ENCODE results near the gene DLG2.
"Not testable (repeated sequence)": the region's sequence is repeated elsewhere in the genome, so short reads cannot be mapped to it uniquely, and the experiment has no call there.

Gene DLG2

DNA sequence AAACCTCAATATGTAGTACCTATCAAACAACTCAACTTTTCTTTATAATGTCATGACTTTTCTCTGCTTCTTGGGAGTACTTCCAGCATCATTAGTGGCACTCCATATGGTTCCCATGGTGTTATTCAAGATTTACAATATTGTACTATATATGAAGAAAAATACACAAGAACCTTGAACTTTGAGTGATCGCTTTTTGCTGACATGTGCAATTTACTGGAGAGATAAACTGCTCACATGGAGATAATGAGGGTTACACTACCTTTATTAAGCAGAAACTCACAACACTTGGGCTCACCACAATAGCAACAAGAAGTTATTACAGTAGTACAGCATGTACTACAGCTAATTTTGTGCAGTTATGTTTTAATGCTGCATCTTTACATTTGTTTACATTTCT is 388.2 kb downstream of the DLG2 start:
- Histone ChIP-seq H3K4me1 (ENCODE audit: control insufficient read depth, insufficient read depth, low read length) (no peaks in the 10 kb centered on the region), H3K4me3 (ENCODE audit: low read depth, low read length) (no peak overlapping the region)

DNA sequence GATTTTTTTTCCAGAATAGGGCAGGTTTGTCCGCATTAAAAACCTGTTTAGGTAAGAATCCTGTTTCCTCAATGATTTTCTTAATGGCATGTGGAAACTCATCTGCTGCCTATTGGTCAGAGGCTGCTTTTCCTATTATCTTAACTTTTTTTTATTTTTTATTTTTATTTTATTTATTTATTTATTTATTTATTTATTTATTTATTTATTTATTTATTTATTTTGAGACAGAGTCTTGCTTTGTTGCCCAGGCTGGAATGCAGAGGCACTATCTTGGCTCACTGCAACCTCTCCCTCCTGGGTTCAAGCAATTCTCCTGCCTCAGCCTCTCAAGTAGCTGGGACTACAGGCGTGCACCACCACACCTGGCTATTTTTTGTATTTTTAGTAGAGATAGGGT is 389.1 kb downstream of the DLG2 start:
- not testable (repeated sequence) for H3K9ac ChIP-seq (ENCODE audit: low read depth, low read length); H3K9me3 ChIP-seq (ENCODE audit: control insufficient read depth, insufficient read depth, low read length); H3K4me1 ChIP-seq (ENCODE audit: control insufficient read depth, insufficient read depth, low read length); H3K27me3 ChIP-seq (ENCODE audit: control insufficient read depth, insufficient read depth, low read length); H3K4me3 ChIP-seq (ENCODE audit: low read depth, low read length); H3K36me3 ChIP-seq (ENCODE audit: control insufficient read depth, insufficient read depth, low read length)

More for the DNA sequence above, 388.2 kb downstream of the DLG2 start:
- Histone ChIP-seq H3K27me3 (ENCODE audit: control insufficient read depth, insufficient read depth, low read length) (no peaks in the 10 kb centered on the region), H3K9ac (ENCODE audit: low read depth, low read length) (no peak overlapping the region), H3K9me3 (ENCODE audit: control insufficient read depth, insufficient read depth, low read length) (no peaks in the 10 kb centered on the region), H3K36me3 (ENCODE audit: control insufficient read depth, insufficient read depth, low read length) (no peaks in the 10 kb centered on the region)

- H3K27me3 ChIP-seq (ENCODE audit: control insufficient read depth, insufficient read depth, low read length), result no peaks in the 10 kb centered on the region
- no peak overlapping the region for H3K9ac ChIP-seq (ENCODE audit: low read depth, low read length)
- H3K4me1 ChIP-seq (ENCODE audit: control insufficient read depth, insufficient read depth, low read length), result no peaks in the 10 kb centered on the region
- H3K9me3 ChIP-seq (ENCODE audit: control insufficient read depth, insufficient read depth, low read length), result no peaks in the 10 kb centered on the region
- H3K4me3 ChIP-seq (ENCODE audit: low read depth, low read length), result no peak overlapping the region
- H3K36me3 ChIP-seq (ENCODE audit: control insufficient read depth, insufficient read depth, low read length), result no peaks in the 10 kb centered on the region
Observed at GRCh38 chr11:85236211-85236610, 390.9 kb downstream of the DLG2 start.

DNA sequence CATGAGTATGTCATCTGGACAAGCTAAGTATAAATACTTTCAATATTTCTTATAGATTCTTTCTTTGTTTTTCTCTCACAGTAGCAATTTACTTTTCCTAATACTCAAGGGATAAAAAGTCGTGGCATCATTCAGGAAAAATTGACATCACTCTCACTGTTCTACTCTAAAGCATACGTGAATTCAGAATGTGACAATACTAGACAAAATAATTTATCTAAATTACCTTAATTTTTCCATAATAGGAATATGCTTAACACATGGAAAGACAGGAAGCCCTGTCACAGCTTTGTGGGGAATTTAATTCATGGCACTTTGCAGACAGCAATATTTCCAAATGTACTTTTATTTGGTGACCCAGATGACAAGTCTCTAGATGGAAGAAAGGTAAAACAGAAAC is 394.6 kb downstream of the DLG2 start:
- Histone ChIP-seq H3K27me3 (ENCODE audit: control insufficient read depth, insufficient read depth, low read length) (no peaks in the 10 kb centered on the region), H3K36me3 (ENCODE audit: control insufficient read depth, insufficient read depth, low read length) (no peaks in the 10 kb centered on the region), H3K9me3 (ENCODE audit: control insufficient read depth, insufficient read depth, low read length) (no peaks in the 10 kb centered on the region)

DNA sequence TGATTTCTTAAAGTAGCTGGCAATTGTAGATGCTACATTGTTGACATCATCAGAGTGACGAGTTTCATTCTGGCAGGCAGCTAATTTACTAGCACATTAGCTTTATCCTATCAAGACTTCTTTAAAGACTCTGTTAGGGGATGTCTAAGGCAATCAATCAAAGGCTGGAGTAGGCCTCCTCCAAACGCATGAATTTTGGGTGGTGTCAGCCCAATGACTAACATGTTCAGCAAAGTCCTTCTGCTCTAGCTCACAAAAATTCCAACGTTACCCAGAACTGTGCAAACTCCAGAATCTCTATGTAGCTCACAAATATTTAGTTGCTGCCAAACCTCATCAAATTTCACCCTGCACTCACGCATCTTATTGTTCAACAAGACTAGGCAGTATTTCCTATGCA is 395.6 kb downstream of the DLG2 start:
- no peak overlapping the region for H3K4me3 ChIP-seq (ENCODE audit: low read depth, low read length)
- H3K9ac ChIP-seq (ENCODE audit: low read depth, low read length), result no peak overlapping the region
- no peaks in the 10 kb centered on the region for H3K36me3 ChIP-seq (ENCODE audit: control insufficient read depth, insufficient read depth, low read length)
- no peaks in the 10 kb centered on the region for H3K27me3 ChIP-seq (ENCODE audit: control insufficient read depth, insufficient read depth, low read length)
- no peaks in the 10 kb centered on the region for H3K4me1 ChIP-seq (ENCODE audit: control insufficient read depth, insufficient read depth, low read length)
- no peaks in the 10 kb centered on the region for H3K9me3 ChIP-seq (ENCODE audit: control insufficient read depth, insufficient read depth, low read length)

More for the DNA sequence above, 394.6 kb downstream of the DLG2 start:
- Histone ChIP-seq H3K9ac (ENCODE audit: low read depth, low read length) (no peak overlapping the region), H3K4me3 (ENCODE audit: low read depth, low read length) (no peak overlapping the region), H3K4me1 (ENCODE audit: control insufficient read depth, insufficient read depth, low read length) (no peaks in the 10 kb centered on the region)

GRCh38 chr11:85229723-85230122 is 397.4 kb downstream of the DLG2 start:
- not testable (repeated sequence) for H3K9ac ChIP-seq (ENCODE audit: low read depth, low read length); H3K36me3 ChIP-seq (ENCODE audit: control insufficient read depth, insufficient read depth, low read length); H3K9me3 ChIP-seq (ENCODE audit: control insufficient read depth, insufficient read depth, low read length); H3K27me3 ChIP-seq (ENCODE audit: control insufficient read depth, insufficient read depth, low read length); H3K4me3 ChIP-seq (ENCODE audit: low read depth, low read length); H3K4me1 ChIP-seq (ENCODE audit: control insufficient read depth, insufficient read depth, low read length)

DNA sequence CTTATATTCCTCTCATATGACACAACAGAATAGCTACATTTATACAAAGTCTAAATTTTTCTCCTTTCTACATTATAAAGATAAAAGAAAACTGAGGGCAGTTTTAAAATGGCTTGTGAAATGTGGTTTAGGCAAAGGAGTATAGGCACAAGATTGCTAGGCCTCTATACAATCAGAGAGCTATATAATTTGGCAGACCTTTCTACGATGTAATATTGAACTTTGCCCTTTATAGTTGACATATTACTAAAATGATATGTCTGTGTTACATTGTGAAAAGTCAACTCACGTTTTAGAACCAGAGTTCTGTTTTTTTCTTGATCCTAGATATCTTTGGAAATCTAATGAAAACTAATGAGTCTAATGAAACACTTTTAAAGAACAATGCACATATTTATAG is 430.2 kb downstream of the DLG2 start:
- Histone ChIP-seq H3K9me3 (ENCODE audit: control insufficient read depth, insufficient read depth, low read length) (no peaks in the 10 kb centered on the region), H3K36me3 (ENCODE audit: control insufficient read depth, insufficient read depth, low read length) (no peaks in the 10 kb centered on the region), H3K27me3 (ENCODE audit: control insufficient read depth, insufficient read depth, low read length) (no peaks in the 10 kb centered on the region), H3K4me1 (ENCODE audit: control insufficient read depth, insufficient read depth, low read length) (no peaks in the 10 kb centered on the region), H3K4me3 (ENCODE audit: low read depth, low read length) (no peak overlapping the region), H3K9ac (ENCODE audit: low read depth, low read length) (no peak overlapping the region)

GRCh38 chr11:85195934-85196333 is 431.2 kb downstream of the DLG2 start:
- H3K9me3 ChIP-seq (ENCODE audit: control insufficient read depth, insufficient read depth, low read length), result no peaks in the 10 kb centered on the region
- no peak overlapping the region for H3K4me3 ChIP-seq (ENCODE audit: low read depth, low read length)
- H3K36me3 ChIP-seq (ENCODE audit: control insufficient read depth, insufficient read depth, low read length), result no peaks in the 10 kb centered on the region
- H3K4me1 ChIP-seq (ENCODE audit: control insufficient read depth, insufficient read depth, low read length), result no peaks in the 10 kb centered on the region
- no peak overlapping the region for H3K9ac ChIP-seq (ENCODE audit: low read depth, low read length)
- no peaks in the 10 kb centered on the region for H3K27me3 ChIP-seq (ENCODE audit: control insufficient read depth, insufficient read depth, low read length)

DNA sequence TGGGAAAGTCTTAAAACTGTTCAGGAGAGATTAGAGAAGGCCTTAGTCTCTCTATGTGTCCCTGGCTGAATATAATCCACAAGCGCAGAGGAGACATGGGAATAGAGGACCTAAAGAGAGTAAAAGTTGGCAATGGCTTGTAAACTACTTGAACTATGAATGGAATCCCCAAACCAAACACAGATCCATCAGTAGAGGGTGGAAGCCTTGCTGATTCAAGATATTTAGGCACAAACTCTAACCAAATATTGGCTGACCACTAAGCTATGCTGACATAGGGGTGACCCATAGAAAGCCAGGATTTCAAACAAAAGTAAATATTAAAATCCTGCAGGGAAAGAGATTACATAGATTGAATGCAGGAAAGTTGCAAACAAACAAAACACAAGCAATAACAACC is 439.2 kb downstream of the DLG2 start:
- no peak overlapping the region for H3K9ac ChIP-seq (ENCODE audit: low read depth, low read length)
- no peaks in the 10 kb centered on the region for H3K9me3 ChIP-seq (ENCODE audit: control insufficient read depth, insufficient read depth, low read length)
- no peak overlapping the region for H3K4me3 ChIP-seq (ENCODE audit: low read depth, low read length)
- no peaks in the 10 kb centered on the region for H3K4me1 ChIP-seq (ENCODE audit: control insufficient read depth, insufficient read depth, low read length)
- no peaks in the 10 kb centered on the region for H3K27me3 ChIP-seq (ENCODE audit: control insufficient read depth, insufficient read depth, low read length)
- no peaks in the 10 kb centered on the region for H3K36me3 ChIP-seq (ENCODE audit: control insufficient read depth, insufficient read depth, low read length)

DNA sequence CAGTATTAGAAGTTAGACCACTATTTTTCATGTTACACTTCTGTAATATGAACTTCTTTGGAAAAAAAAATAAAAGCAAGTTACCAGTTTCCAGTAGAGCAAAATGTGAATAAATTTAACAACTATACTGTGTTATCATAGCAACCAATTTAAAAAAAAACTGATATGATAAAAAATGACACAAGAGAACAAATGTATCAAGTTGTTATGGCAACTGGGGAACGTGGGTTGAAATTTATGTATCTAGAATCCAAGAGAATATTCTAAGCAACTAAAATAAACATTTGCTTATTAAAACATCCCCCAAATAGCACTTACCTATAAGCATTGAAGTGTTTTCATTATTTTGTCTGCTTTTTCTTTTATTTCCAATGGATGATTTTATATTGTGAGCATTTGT is 442.4 kb downstream of the DLG2 start:
- no peaks in the 10 kb centered on the region for H3K9me3 ChIP-seq (ENCODE audit: control insufficient read depth, insufficient read depth, low read length)
- no peak overlapping the region for H3K4me3 ChIP-seq (ENCODE audit: low read depth, low read length)
- H3K36me3 ChIP-seq (ENCODE audit: control insufficient read depth, insufficient read depth, low read length), result no peaks in the 10 kb centered on the region
- no peaks in the 10 kb centered on the region for H3K4me1 ChIP-seq (ENCODE audit: control insufficient read depth, insufficient read depth, low read length)
- no peak overlapping the region for H3K9ac ChIP-seq (ENCODE audit: low read depth, low read length)
- no peaks in the 10 kb centered on the region for H3K27me3 ChIP-seq (ENCODE audit: control insufficient read depth, insufficient read depth, low read length)

- no peaks in the 10 kb centered on the region for H3K36me3 ChIP-seq (ENCODE audit: control insufficient read depth, insufficient read depth, low read length)
- no peak overlapping the region for H3K4me3 ChIP-seq (ENCODE audit: low read depth, low read length)
- no peaks in the 10 kb centered on the region for H3K27me3 ChIP-seq (ENCODE audit: control insufficient read depth, insufficient read depth, low read length)
- no peaks in the 10 kb centered on the region for H3K4me1 ChIP-seq (ENCODE audit: control insufficient read depth, insufficient read depth, low read length)
- no peaks in the 10 kb centered on the region for H3K9me3 ChIP-seq (ENCODE audit: control insufficient read depth, insufficient read depth, low read length)
- no peak overlapping the region for H3K9ac ChIP-seq (ENCODE audit: low read depth, low read length)
Observed at GRCh38 chr11:85182441-85183387, 444.4 kb downstream of the DLG2 start.

DNA sequence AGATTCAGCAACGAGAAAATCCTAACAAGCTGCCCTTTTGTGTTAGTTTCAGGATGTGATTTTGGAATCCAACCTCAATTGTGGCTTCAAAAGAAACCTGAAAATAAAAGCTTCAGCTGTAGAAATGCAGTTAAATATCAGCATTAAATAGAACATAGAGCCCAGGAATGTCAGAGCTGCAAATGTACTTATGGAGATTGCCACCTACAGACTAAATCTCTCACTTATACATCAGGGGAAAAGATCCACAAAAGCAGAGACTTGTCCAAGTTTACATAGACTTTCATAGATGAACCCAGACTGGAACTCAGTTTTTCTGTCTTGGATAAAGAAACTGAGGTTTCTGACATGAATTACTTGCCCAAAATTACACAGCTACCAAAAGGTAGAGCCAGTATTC is 446.6 kb downstream of the DLG2 start:
- Histone ChIP-seq H3K36me3 (ENCODE audit: control insufficient read depth, insufficient read depth, low read length) (no peaks in the 10 kb centered on the region), H3K9me3 (ENCODE audit: control insufficient read depth, insufficient read depth, low read length) (no peaks in the 10 kb centered on the region), H3K27me3 (ENCODE audit: control insufficient read depth, insufficient read depth, low read length) (no peaks in the 10 kb centered on the region), H3K4me3 (ENCODE audit: low read depth, low read length) (no peak overlapping the region), H3K9ac (ENCODE audit: low read depth, low read length) (no peak overlapping the region), H3K4me1 (ENCODE audit: control insufficient read depth, insufficient read depth, low read length) (no peaks in the 10 kb centered on the region)
